ENCODE results near the gene KEL. TPM values are rescaled to one million over a fixed set of nuclear protein-coding genes. Genes with fewer than 3 reads are reported as not detected.
"Not testable (repeated sequence)": the region's sequence is repeated elsewhere in the genome, so short reads cannot be mapped to it uniquely, and the experiment has no call there.

The KEL gene
- total RNA-seq, 1 experiment from 2014 or later = 0.91 TPM

GRCh38 chr7:142983825-142984224 is 21.7 kb upstream of the KEL start:
- H3K27me3 ChIP-seq (ENCODE audit: insufficient read depth, low read length) = no peaks in the 10 kb centered on the region
- H3K27ac ChIP-seq (ENCODE audit: low read depth, low read length) = no peak overlapping the region
- no peaks in the 10 kb centered on the region for H3K4me1 ChIP-seq (ENCODE audit: control insufficient read depth in 1 of 2, insufficient read depth in 2 of 2, low read length in 2 of 2)
- H3K9me3 ChIP-seq (ENCODE audit: control insufficient read depth in 1 of 2, insufficient read depth in 1 of 2, low read depth in 1 of 2, low read length in 2 of 2) = no peaks in the 10 kb centered on the region
- H4K20me1 ChIP-seq (ENCODE audit: insufficient read depth) = no peaks in the 10 kb centered on the region
- DNase-seq (ENCODE audit: low read depth, low spot score) (no peak), ATAC-seq (peak; percentile 62; the same call in 1 of the 2 replicates)
- H3K9ac ChIP-seq (ENCODE audit: low read length) = no peak overlapping the region
- H3K36me3 ChIP-seq (ENCODE audit: control insufficient read depth in 1 of 2, insufficient read depth in 2 of 2, low read length in 2 of 2) = no peaks in the 10 kb centered on the region
- TF ChIP-seq ZBTB33 (IDR thresholded peaks at IDR 0.05; ENCODE audit: extremely low read depth, insufficient replicate concordance, low read length) (no peak), CTCF (IDR thresholded peaks at IDR 0.05 in 2 of 3, conservative IDR thresholded peaks at IDR 0.05 in 1 of 3; ENCODE audit: borderline replicate concordance in 1 of 3, insufficient read depth in 1 of 3, low read depth in 2 of 3, low read length in 2 of 3) (peak in 1 of 3 experiments; percentile 21; a peak in 1 of 6 replicates), ZNF274 (IDR thresholded peaks at IDR 0.05; ENCODE audit: low read depth, low read length) (no peak), SRF (IDR thresholded peaks at IDR 0.05; ENCODE audit: low read depth) (no peak), CEBPB (IDR thresholded peaks at IDR 0.05; ENCODE audit: low read depth) (no peak), SP1 (IDR thresholded peaks at IDR 0.05; ENCODE audit: low read depth) (no peak)
- BruUV-seq (replicated peaks) = no TSS peak
- RAD21 ChIA-PET (ENCODE audit: low non-redundant PET in 1 of 2, low total read pairs in 2 of 2, uncharacterized antibody in 2 of 2, unreplicated experiment in 2 of 2) = no interaction called here
- no peak overlapping the region for H3K4me2 ChIP-seq (ENCODE audit: low read length)
- H3K4me3 ChIP-seq (replicated peaks in 1 of 2; ENCODE audit: low read depth in 1 of 2, low read length in 2 of 2) = no peak overlapping the region
- H2AFZ ChIP-seq (ENCODE audit: low read depth, low read length, poor library complexity, severe bottlenecking) = no peak overlapping the region
- no peaks in the 10 kb centered on the region for H3K9me2 ChIP-seq (ENCODE audit: insufficient read depth)
- intact Hi-C loops (cut with micrococcal nuclease) = no loop called here
- POLR2A ChIA-PET = no interaction called here
- CTCF ChIA-PET = interaction anchor here (0.6 kb wide), 1 partner anchor 9 kb away, joined by 3 read pairs; no protein-coding TSS in a partner anchor
- no peaks in the 10 kb centered on the region for H3K79me2 ChIP-seq (ENCODE audit: insufficient read depth, low read length)

GRCh38 chr7:142978402-142978801 is 16.2 kb upstream of the KEL start:
- H3K27me3 ChIP-seq (ENCODE audit: insufficient read depth, low read length); BruUV-seq (replicated peaks); RAD21 ChIA-PET (ENCODE audit: low non-redundant PET in 1 of 2, low total read pairs in 2 of 2, uncharacterized antibody in 2 of 2, unreplicated experiment in 2 of 2); H3K9me2 ChIP-seq (ENCODE audit: insufficient read depth); ATAC-seq; H3K36me3 ChIP-seq (ENCODE audit: control insufficient read depth in 1 of 2, insufficient read depth in 2 of 2, low read length in 2 of 2); DNase-seq (ENCODE audit: low read depth, low spot score); H3K79me2 ChIP-seq (ENCODE audit: insufficient read depth, low read length); H4K20me1 ChIP-seq (ENCODE audit: insufficient read depth); H3K9me3 ChIP-seq (ENCODE audit: control insufficient read depth in 1 of 2, insufficient read depth in 1 of 2, low read depth in 1 of 2, low read length in 2 of 2); H3K9ac ChIP-seq (ENCODE audit: low read length); H3K4me1 ChIP-seq (ENCODE audit: control insufficient read depth in 1 of 2, insufficient read depth in 2 of 2, low read length in 2 of 2); H2AFZ ChIP-seq (ENCODE audit: low read depth, low read length, poor library complexity, severe bottlenecking); H3K27ac ChIP-seq (ENCODE audit: low read depth, low read length); H3K4me2 ChIP-seq (ENCODE audit: low read length); H3K4me3 ChIP-seq (replicated peaks in 1 of 2; ENCODE audit: low read depth in 1 of 2, low read length in 2 of 2); intact Hi-C loops (cut with micrococcal nuclease); POLR2A ChIA-PET; CTCF ChIA-PET: not testable (repeated sequence)

Data from HCT116 (cell line).